ENCODE results near the gene CACNA1A.
"Not testable (repeated sequence)": the region's sequence is repeated elsewhere in the genome, so short reads cannot be mapped to it uniquely, and the experiment has no call there.

The CACNA1A gene

GRCh38 chr19:13267889-13268288 is 238.4 kb downstream of the CACNA1A start:
- no peak for DNase-seq

- DNase-seq, result no peak
Measured at GRCh38 chr19:13267131-13267530, 239.1 kb downstream of the CACNA1A start.

GRCh38 chr19:13262450-13262849 is 243.8 kb downstream of the CACNA1A start:
- DNase-seq, result peak; percentile 71

GRCh38 chr19:13260883-13261653 is 245.2 kb downstream of the CACNA1A start:
- peak; percentile 12 for DNase-seq

GRCh38 chr19:13256918-13257317 is 249.4 kb downstream of the CACNA1A start:
- no peak for DNase-seq

- not testable (repeated sequence) for DNase-seq
Measured at GRCh38 chr19:13256398-13256797, 249.9 kb downstream of the CACNA1A start.

- DNase-seq, result no peak
Measured at GRCh38 chr19:13255719-13256059, 250.6 kb downstream of the CACNA1A start.

GRCh38 chr19:13255041-13255718 is 251.1 kb downstream of the CACNA1A start:
- DNase-seq, result no peak

- no peak for DNase-seq
Measured at GRCh38 chr19:13252569-13253335, 253.5 kb downstream of the CACNA1A start.

GRCh38 chr19:13244920-13245319 is 261.4 kb downstream of the CACNA1A start:
- no peak for DNase-seq

GRCh38 chr19:13241231-13242104 is 264.8 kb downstream of the CACNA1A start:
- peak; percentile 10 for DNase-seq

- no peak for DNase-seq
Measured at GRCh38 chr19:13240312-13241022, 265.8 kb downstream of the CACNA1A start.

GRCh38 chr19:13238891-13239534 is 267.3 kb downstream of the CACNA1A start:
- no peak for DNase-seq

GRCh38 chr19:13234518-13234917 is 271.8 kb downstream of the CACNA1A start:
- DNase-seq, result peak; percentile 74

- DNase-seq, result no peak
Measured at GRCh38 chr19:13231663-13232062, 274.6 kb downstream of the CACNA1A start.

- DNase-seq, result no peak
Measured at GRCh38 chr19:13229246-13229645, 277.0 kb downstream of the CACNA1A start.

- no peak for DNase-seq
Measured at GRCh38 chr19:13228561-13228960, 277.7 kb downstream of the CACNA1A start.

- no peak for DNase-seq
Measured at GRCh38 chr19:13226983-13227382, 279.3 kb downstream of the CACNA1A start.

- no peak for DNase-seq
Measured at GRCh38 chr19:13225973-13226865, 280.1 kb downstream of the CACNA1A start.

GRCh38 chr19:13225085-13225484 is 281.2 kb downstream of the CACNA1A start:
- DNase-seq, result no peak
